Neural progenitor cell (in vitro differentiated cells): ENCODE data around the gene ARVCF.

ENCODE experiments used
- EZH2 ChIP-seq: fragments of 200-600 bp; sonication (generic); IDR thresholded peaks from 2 replicates; pipeline ENCODE4 v1.6.1; 2017; ENCODE audit warnings: antibody characterized with exemption, mild to moderate bottlenecking, moderate library complexity
- TF ChIP-seq, protein P1 (sequence below): fragments of 200-600 bp; sonication (generic); IDR thresholded peaks from 2 replicates; pipeline ENCODE4 v1.5.1; 2017; ENCODE audit warnings: antibody characterized with exemption, mild to moderate bottlenecking

DNA sequence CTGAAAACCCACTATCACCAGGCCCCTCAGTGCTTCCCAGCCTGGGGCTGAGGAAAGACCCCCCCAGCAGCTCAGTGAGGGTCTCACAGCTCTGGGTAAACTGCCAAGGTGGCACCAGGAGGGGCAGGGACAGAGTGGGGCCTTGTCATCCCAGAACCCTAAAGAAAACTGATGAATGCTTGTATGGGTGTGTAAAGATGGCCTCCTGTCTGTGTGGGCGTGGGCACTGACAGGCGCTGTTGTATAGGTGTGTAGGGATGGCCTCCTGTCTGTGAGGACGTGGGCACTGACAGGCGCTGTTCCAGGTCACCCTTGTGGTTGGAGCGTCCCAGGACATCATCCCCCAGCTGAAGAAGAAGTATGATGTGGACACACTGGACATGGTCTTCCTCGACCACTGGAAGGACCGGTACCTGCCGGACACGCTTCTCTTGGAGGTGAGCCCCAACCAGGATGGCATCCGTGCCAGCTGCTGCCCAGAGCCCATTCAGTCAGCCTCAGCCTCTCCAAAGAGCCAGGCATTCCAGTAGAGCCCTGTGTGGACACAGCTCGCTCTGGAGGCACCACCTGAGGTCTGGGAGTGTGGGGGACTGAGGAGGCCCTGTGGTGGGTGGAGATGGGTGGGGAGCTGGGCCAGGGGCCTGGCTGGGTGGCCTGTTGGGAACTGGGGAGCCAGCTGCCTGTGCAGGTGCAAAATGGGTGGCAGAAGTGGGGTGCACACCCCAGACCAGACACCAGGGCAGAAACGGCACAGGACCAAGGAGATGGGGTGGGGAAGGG is 52.6 kb downstream of the ARVCF start:
- TF ChIP-seq, protein P1, sequence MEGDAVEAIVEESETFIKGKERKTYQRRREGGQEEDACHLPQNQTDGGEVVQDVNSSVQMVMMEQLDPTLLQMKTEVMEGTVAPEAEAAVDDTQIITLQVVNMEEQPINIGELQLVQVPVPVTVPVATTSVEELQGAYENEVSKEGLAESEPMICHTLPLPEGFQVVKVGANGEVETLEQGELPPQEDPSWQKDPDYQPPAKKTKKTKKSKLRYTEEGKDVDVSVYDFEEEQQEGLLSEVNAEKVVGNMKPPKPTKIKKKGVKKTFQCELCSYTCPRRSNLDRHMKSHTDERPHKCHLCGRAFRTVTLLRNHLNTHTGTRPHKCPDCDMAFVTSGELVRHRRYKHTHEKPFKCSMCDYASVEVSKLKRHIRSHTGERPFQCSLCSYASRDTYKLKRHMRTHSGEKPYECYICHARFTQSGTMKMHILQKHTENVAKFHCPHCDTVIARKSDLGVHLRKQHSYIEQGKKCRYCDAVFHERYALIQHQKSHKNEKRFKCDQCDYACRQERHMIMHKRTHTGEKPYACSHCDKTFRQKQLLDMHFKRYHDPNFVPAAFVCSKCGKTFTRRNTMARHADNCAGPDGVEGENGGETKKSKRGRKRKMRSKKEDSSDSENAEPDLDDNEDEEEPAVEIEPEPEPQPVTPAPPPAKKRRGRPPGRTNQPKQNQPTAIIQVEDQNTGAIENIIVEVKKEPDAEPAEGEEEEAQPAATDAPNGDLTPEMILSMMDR = no peak
- no peak for TF ChIP-seq EZH2
